GM19397 (cell line): ENCODE results near the gene HPSE.

ENCODE experiments used
- ATAC-seq: cut with Tn5 transposase; IDR thresholded peaks from one replicate; pipeline ENCODE4 v1.9.1; 2021; ENCODE audit warnings: mild to moderate bottlenecking, moderate library complexity; ENCODE audit not compliant: unreplicated experiment

Gene HPSE

GRCh38 chr4:83250687-83251446 lies 83.8 kb downstream of the HPSE start:
- no peak for ATAC-seq

GRCh38 chr4:83248486-83248885 lies 86.2 kb downstream of the HPSE start:
- ATAC-seq, result no peak

- no peak for ATAC-seq
Measured at GRCh38 chr4:83247415-83248357, 87.0 kb downstream of the HPSE start.
